CD4-positive, alpha-beta T cell treated with Interleukin-1 beta for 1 hour (primary cell): Measurements from ENCODE around the gene ZNF253.
"Not testable (repeated sequence)": the region's sequence is repeated elsewhere in the genome, so short reads cannot be mapped to it uniquely, and the experiment has no call there.

Experiments used
- DNase-seq, 2 donors: peaks; one replicate each; pipeline ENCODE4 v3.0.0-alpha.2; 2020 to 2022

Gene ZNF253

DNA sequence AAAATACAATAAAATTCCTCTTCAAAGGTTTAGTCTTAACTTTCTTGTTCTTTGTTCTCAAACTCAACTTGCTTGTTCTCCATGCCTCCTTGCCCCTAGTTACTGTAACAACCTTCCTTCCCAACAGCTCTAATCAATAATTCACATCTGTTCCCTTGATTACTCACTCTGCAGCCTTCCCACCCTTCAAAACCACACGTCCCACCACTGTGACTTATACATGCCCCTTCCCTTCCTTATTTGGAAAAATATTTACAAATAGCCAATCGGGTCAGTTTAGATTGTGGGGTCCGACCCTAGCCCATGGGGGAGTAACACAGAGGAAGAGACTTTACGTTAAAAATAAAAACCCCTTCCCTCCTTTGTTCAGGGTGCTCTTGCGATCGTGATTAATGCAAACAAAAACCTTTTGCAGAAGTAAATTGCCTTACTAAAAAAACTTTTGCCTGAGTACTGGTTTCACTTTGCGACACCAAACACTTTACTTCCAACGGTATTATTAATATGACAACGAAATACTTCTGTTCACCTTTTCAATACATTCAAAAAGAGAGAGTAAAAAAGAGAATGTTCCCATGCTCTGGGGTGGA, 34.6 kb downstream of the ZNF253 start:
- DNase-seq = no peak

DNA sequence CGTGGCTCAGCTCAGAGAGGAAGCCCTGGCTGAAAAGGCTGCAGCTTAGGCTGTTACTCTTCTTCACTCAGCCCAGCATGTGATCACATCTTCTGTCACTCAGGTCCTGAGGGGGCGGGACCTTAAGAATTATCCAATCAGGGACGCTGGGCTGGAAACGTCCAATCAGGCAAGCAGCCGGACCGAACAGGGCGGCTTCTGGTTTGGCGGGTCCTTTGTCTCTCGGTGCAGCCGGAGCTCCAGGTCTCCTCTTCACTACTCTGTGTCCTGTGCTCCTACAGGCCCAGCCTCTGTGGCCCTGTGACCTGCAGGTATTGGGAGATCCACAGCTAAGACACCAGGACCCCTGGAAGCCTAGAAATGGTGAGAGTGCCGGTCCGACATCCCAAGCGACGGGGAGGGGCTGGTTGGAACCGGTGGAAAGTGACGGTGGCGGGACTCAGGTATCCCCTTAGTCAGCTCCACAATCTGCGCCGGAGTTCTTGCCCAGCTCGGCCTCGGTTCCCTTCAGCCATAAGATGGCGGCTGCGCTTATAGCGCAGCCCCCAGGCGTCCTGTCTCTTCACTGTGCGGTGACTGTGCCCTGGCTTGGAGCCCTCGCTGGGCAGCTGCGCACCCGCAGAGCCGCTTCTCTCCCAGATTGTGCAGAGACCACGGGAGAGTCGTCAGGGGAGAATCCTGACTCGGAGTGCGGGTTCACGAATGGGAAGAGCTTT, 35.2 kb downstream of the ZNF253 start, which contains the start of gene ZNF93:
Gene ZNF93 (plus strand): TSS at position 218 of the 716 bp plus-strand sequence. CDS start 143 bp downstream, at position 361.
- peak; percentile 93 to 95 for DNase-seq

DNA sequence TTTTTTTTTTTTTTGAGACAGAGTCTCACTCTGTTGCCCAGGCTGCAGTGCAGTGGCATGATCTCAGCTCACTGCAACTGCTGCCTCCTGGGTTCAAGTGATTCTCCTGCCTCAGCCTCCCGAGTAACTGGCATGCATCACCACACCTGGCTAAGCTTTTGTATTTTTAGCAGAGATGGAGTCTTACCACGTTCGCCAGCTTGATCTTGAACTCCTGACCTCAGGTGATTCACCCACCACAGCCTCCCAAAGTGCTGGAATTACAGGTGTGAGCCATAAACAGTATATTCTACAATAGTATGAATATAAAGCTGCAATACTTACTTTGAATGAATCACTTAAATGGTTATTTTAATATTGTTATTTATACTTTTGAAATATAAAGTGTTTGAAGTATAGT, 41.9 kb downstream of the ZNF253 start:
- not testable (repeated sequence) for DNase-seq

DNA sequence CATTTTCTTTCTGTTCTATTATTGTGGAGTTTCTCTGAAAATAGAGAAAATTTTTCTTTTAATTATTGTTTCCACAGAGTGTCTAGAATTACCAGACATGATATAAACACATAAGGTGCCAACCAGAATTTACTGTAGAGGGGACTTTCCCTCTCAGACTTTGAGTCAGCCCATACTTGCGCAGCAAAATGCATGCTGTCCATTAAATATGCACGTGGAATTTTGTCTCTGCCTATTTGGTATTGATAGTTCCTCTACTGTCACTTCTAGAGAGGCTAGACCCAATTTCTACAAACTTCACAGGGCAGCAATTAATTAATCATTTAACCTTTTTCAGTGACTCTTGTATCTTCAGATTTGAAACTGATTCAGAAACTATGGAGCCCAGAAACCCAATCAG, 44.0 kb downstream of the ZNF253 start:
- no peak for DNase-seq

DNA sequence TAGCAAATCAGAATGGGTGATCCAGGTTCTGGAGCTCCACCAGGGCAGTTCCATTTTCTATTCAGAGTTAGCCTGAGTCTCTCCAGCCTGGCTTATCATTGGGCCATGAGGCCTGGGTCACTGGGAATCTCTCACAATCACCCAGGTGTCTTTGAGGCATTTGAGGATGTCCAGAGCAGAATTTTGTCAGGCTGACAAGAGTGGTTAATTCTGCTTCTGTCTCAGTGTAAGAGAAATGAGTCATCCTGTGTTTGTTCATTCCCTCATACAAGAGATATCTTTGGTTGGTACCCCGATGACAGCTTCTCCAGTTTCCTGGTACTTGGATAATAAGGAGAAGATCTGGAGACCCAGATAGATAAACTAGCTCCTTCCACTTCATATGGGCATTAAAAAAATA, 45.5 kb downstream of the ZNF253 start:
- DNase-seq = no peak

DNA sequence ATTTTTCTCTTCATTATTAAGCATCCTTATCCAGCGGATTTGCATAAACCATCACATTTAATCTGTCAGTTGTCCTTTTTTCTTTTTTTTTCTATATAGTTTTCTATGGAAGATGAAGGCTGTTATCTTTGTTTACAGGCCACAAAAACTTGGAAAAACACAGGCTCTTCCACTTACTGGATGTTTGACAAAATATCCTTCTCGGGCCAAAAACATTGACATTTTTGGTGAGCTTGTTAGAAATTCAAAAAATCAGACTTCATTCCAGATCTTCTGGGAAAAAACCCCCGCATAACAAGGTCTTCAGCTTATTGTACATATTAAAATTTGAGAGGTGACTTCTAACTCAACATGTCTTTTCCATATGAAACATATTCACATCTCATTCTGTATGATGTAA, 48.9 kb downstream of the ZNF253 start:
- no peak for DNase-seq

DNA sequence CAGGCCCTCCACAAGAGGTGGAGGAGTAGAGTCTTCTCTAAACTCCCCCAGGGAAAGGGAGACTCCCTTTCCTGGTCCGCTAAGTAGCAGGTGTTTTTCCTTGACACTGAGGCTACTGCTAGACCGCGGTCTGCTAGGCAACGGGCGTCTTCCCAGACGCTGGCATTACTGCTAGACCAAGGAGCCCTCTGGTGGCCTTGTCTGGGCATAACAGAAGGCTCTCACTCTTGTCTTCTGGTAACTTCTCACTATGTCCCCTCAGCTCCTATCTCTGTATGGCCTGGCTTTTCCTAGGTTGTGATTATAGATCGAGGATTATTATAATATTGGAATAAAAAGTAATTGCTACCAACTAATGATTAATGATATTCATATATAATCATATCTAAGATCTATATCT, 64.7 kb downstream of the ZNF253 start:
- DNase-seq = peak; percentile 6 to 18

DNA sequence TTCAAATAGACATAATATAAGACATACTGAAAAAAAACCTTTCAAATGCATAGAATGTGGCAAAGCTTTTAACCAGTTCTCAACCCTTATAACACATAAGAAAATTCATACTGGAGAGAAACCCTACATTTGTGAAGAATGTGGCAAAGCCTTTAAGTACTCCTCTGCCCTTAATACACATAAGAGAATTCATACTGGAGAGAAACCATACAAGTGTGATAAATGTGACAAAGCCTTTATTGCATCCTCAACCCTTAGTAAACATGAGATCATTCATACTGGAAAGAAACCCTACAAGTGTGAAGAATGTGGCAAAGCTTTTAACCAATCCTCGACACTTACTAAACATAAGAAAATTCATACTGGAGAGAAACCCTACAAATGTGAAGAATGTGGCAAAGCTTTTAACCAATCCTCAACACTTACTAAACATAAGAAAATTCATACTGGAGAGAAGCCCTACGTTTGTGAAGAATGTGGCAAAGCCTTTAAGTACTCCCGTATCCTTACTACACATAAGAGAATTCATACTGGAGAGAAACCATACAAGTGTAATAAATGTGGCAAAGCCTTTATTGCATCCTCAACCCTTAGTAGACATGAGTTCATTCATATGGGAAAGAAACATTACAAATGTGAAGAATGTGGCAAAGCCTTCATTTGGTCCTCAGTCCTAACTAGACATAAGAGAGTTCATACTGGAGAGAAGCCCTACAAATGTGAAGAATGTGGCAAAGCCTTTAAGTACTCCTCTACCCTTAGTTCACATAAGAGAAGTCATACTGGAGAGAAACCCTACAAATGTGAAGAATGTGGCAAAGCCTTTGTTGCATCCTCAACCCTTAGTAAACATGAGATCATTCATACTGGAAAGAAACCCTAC, 68.0 kb downstream of the ZNF253 start:
- DNase-seq = not testable (repeated sequence)

DNA sequence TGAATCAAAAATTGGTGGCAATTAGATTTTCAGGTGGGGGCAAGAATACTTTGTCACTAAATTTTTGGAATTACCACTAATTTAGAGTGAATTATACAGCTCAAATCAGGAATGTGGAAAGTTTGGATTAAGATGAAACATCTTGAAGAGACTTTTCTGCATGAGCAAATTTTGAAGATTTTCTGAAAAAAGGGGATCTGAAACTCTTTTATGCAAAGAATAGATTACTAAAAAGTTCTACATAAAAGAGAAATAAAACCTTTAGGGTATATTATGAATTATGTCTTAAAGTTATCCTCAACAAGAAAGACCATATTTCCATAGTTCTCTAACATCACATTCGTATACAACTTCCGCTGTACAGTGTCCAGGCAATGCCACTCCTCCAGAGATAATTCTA, 71.7 kb downstream of the ZNF253 start:
- no peak for DNase-seq

DNA sequence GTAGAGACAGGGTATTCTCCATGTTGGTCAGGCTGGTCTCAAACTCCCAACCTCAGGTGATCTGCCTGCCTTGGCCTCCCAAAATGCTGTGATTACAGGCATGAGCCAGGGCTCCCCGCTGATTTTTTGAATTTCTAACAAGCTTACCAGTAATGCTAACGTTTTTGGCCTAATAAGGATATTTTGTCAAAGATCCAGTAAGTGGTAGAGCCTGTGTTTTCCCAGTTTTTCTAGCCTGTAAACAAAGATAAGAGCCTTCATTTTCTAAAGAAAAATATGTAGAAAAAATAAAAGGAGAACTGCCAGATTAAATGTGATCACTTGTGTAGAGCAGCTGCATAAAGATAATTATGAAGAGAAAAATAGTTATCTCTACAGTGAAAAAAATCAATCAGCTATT, 72.8 kb downstream of the ZNF253 start:
- DNase-seq = no peak

DNA sequence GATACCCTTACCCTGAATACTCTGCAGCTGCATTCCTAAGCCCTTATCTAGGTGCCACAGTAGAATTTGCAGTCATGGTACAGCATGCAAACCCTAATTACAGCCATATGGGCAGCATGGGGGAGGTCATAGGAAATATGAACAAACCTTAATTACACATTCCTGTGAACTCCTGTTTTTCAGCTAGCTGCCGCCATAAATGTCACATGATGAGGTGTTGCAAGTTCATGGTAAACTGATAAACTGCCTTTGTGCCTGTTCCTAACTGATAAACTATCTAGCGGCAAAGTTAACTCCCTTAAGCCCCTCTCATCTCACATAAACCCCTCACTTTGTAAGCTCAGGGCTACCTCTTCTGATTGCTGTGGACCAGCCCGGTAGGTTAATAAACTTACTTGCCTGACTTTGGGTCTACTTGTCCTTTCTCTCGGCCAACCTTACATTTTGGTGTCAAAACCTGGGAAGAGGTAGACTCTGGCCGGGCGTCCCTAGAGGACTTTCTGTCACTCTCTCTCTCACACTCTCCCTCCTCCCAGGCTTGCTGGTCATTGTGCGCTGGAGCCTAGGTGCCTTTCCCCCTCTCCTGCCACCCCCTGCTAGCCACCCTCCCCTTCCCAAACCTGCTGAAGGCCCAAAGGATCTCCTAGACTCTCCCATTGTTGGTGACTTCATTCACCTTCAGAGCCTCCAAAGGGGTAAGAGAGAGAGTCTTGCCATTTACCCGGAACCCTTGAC, 78.3 kb downstream of the ZNF253 start:
- DNase-seq = no peak
